ENCODE results near the gene RBM26.

RBM26 gene

DNA sequence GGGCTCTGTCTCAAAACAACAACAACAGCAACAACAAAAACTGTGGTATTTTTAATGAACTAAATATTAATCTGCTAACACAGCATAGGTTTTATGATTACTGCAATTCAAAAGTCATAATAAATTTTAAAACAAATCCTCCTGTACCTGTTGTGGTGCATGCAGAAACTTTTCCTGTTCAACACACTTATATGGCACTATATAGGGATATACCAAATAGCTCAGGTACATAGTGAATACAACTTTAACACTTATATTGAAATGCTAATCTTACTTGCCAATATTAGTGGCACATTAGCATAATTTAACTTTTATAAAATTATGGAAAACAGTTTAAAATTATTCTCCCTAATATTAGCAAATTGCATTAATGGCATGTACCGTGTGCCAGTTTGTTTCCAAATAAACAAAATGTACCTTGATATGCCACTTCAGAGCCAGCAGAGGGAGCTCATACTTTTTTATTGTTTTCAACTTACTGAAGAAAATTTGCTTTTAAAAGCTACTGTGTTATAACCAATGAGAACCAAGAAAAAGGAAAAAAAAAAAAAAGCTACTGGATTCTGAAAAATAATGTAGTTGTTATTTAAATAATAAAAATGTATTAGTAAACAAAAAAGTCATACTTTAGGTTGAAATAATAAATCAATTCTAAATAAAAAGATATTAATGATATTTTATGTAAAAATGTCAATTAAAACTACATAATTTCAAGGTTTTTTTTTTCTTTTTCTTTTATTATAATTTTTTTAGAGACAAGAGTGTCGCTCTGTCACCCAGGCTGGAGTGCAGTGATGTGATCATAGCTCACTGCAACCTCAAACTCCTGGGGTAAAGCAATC lies 18.0 kb upstream of the RBM26 start:
- DNase-seq, result no peak

DNA sequence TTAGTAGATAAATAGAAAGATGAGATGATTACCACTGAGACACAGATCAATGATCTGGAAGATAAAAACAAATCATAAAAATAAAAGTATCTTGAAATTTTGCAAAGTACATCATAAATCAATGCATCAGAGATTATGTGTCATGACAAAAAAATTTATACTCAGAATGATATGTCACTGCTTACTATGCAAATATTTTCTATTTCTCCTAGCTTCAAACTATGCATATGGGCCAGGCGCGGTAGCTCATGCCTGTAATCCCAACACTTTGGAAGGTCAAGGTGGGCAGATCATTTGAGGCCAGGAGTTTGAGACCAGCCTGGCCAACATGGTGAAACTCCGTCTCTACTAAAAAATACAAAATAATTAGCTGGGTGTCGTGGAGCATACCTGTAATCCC lies 17.3 kb upstream of the RBM26 start:
- DNase-seq, result no peak

GRCh38 chr13:79419365-79419764 lies 13.3 kb upstream of the RBM26 start:
- DNase-seq, result no peak

DNA sequence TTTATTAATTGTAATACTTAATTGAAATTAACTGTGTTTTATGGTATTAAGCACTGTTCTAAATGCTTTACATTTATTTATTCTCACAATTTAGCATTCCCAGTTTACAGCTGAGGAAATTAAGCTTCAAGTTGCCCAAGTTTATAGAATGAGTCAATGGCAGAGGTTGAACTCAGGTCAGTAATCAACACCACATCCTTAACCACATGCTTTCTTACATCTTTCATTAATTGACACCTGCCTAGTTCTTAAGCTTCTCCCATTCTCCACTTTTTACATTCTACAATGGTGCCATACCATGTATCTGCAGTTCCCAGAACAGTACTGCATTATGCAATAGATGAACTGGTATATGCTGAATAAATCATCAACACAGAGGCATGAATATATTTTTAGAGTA lies 11.7 kb upstream of the RBM26 start:
- DNase-seq, result no peak

DNA sequence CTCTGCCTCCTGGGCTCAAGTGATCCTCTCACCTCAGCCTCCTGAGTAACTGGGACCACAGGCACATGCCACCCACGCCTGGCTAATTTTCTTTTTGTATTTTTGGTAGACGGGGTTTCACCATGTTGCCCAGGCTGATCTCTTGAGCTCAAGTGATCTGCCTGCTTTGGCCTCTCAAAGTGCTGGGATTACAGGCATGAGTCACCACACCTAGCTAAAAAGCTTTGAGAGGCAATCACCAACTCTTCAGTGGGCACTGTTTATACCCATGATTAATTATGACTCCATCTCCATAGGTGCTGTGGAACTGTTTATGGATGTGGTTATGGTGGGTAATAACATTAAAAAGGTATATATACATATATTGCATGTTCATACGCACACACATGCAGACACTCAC lies 7.5 kb upstream of the RBM26 start:
- DNase-seq, result no peak

DNA sequence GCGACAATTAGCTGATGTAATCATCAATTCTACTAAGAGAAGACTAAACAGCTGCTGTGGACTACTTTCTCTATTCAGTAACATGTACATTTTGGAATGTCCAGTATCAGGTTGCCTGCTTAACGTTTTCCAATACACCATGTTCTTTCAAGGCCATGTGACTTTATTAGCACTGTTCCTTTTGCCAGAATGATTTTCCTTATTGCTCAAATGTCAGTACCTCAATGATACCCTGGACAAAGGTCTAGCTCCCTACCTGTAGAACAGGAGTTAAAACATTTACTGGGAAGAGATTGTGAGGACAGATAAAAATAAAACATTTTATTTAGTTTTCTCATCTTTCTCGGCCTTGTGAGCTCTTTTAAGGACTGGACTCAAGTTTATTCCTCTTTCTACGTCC lies 3.8 kb upstream of the RBM26 start:
- DNase-seq, result no peak

DNA sequence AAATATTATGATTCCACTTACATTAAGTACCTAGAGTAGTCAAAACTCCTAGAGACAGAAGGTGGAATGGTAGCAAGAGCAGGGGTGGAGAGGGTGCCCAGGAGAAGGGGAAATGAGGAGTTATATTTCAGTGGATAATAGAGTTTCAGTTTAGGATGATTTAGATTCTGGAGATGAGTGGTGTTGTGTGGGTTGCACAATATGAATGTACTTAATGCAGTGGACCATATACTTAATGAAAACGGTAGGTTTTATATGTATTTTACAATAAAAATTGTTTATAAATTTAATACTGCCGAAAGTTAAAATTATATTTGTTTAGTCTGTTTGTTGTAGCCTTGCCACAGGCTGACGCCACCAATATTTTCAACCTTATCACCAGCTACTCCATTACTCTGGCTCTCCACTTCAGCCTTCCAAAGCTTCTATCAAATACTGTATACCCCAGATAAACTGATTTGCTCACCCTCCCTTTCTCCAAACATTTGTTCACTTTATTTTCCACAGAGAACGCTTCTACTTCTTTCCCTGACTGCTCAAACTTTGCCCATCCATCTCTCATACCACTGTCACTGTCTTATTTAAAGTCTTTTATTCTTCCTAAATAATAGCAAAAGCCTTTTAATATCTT lies 1.4 kb upstream of the RBM26 start:
- DNase-seq, result no peak

DNA sequence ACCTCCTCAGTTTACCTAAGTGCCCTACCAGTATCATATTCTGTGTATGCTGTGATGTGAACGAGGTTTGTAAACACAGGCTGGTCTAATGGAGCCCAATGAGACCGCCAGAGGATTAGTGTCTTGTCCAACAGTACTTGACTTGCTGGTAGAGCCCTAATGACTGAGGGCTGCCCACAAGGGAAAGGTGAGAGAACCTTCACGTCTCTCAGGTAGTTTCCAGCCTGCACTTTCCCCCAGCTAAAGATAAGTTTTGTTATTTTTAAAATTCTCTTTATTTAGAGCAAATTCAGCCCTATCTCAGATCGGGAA lies 498 bp upstream of the RBM26 start:
- DNase-seq, result no peak

DNA sequence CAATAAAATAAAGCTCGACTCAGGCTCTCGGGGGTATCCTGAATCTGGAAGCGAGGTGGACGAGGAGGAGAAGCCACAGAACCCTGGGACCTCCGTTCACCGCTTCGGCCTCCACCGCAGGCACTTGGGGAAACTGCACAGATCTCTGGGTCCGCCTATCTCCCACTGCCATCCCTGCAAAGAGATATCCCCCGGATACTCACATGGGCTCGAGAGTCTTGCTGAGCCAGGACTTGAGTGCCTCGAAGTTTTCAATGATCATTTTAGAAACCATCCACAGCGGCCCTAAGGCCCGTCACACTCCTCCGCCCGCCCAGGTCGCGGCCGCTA lies 589 bp downstream of the RBM26 start:
- peak in 11 of 56 donors; percentile 24 to 62 (median 51) for DNase-seq

DNA sequence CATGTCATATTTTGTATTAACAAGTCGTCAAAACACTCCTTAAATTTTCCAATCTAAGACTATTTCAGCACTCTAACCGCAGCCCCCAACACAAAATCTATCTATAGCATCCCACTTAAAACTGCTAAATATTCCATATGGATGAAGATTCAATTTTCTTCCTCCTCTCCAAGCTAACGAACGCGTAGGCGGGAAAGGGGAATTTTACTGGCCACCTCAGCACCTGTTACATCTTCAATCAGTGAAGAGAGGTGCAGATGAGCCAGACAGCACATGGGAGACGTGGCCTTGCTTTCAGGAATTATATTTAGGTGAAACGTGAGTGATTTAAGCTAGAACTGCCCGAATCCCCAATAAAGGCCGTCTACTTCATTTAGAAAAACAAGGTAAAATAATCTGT lies 1.1 kb downstream of the RBM26 start:
- peak in 1 of 56 donors; percentile 3 for DNase-seq

GRCh38 chr13:79404361-79404760 lies 1.7 kb downstream of the RBM26 start:
- no peak for DNase-seq

GRCh38 chr13:79403113-79403512 lies 2.9 kb downstream of the RBM26 start:
- no peak for DNase-seq

- no peak for DNase-seq
Measured at GRCh38 chr13:79402679-79403078, 3.4 kb downstream of the RBM26 start.

GRCh38 chr13:79402074-79402635 lies 3.9 kb downstream of the RBM26 start:
- DNase-seq, result no peak

DNA sequence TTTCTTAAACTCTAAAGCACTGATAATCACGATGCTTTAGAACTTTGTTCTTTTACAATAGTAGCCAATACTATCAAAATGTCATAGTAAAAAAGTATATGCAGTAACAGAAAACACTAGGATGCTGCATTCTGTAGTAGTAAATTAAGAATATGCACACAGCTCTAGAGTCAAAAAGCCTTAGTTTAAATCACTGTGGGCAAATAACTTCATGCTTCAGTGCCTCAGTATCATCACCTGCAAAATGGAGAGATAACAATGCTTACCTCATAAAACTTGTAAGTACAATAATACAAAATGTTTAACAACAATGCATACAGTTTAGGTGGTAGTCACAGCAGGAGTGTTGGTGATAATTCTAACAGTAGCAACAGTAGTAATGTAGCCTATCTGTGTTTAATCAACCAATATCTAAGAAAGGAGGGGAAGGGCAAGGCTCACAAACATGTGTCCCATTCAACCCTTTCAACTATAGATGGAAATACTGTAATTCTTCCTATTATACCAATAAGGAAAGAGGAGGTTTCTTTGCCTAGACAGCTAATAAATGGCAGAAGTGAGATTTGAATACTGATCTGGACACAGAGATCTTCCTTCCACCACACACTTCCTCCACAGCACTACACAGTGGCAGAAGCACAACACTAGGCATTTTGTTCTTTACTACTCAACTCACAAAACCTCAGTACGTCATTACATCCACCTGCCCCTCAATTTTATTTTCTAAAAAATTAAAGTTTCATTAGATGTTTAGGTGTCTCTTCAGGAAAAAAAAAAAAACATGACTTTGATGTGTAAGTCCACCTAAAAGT lies 4.6 kb downstream of the RBM26 start:
- no peak for DNase-seq

GRCh38 chr13:79398915-79399314 lies 7.1 kb downstream of the RBM26 start:
- no peak for DNase-seq

DNA sequence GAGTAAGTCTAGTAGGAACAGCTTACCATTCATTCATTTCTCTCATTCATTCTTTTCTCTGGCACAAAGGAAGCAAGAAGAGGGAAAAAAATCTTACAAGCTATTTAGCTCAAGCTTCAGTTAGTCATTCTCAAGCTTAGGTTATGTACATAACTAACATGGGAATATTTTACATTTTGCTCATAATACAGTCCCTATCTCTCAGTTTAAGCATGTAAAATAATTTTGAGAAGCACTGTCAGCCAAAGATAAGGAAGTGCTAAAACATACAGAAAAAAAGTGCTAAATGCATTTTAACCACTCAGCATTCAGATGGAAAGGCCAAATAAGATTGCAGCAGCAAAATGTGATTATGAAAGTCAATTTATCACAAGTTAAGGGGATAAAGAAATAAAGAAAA lies 7.9 kb downstream of the RBM26 start:
- no peak for DNase-seq

GRCh38 chr13:79395881-79396280 lies 10.2 kb downstream of the RBM26 start:
- no peak for DNase-seq

GRCh38 chr13:79393564-79394249 lies 12.3 kb downstream of the RBM26 start:
- no peak for DNase-seq

GRCh38 chr13:79392882-79393563 lies 13.0 kb downstream of the RBM26 start:
- DNase-seq, result no peak

DNA sequence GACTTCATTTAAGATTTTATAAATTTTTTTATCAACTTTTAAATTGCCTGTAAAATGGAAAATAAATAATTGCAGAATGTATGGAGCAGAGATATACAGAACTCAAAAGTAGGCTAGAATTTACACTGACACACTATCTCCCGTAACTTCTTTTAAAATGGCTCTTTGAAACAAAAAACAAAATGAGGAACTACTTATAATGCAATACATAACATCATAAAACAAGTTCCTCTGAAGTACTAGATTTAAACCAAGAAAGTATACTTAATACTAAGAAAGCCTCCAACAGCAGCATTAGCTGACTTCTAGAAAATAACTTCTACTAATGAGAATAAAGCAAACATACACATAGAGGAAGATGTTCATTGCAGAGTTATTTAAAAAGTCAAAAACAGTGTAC lies 17.0 kb downstream of the RBM26 start:
- DNase-seq, result no peak
